Activated CD8-positive, alpha-beta T cell treated with anti-CD3 and anti-CD28 coated beads, Interleukin-2, amount 10 ng/mL, durations not matched to agents 7 days and 5 days (primary cell): ENCODE data around the gene FOXK2. TPM values are rescaled to one million over a fixed set of nuclear protein-coding genes. Genes with fewer than 3 reads are reported as not detected.
A peak's percentile ranks its signal among the peaks of the same experiment; 100 is the strongest.

Experiments used
- ATAC-seq: fragments of 150-1000 bp; cut with Tn5 transposase; one replicate; pipeline ENCODE4 v1.10.0; 2021; ENCODE audit warnings: moderate library complexity
- CTCF ChIA-PET: fragments of 350-600 bp; sonication (Branson Sonifier 250); formaldehyde crosslinking; loops from one replicate; lab custom pipeline; 2021; ENCODE audit warnings: antibody characterized with exemption; lab: Charles Lee
- POLR2A ChIA-PET: fragments of 350-600 bp; sonication (Branson Sonifier 250); formaldehyde crosslinking; loops from one replicate; lab custom pipeline; 2021; ENCODE audit warnings: antibody characterized with exemption; lab: Charles Lee
- DNase-seq: peaks from one replicate; pipeline ENCODE4 v3.0.0-alpha.2; 2020
- H3K27ac Mint-ChIP-seq: one replicate; pipeline ENCODE4 v1.8.0; 2021; ENCODE audit warnings: mild to moderate bottlenecking, mixed read lengths
- H3K27me3 Mint-ChIP-seq: one replicate; pipeline ENCODE4 v1.8.0; 2021; ENCODE audit warnings: low read depth, mixed read lengths
- H3K36me3 Mint-ChIP-seq: one replicate; pipeline ENCODE4 v1.8.0; 2021; ENCODE audit warnings: low read depth, mixed read lengths
- H3K4me1 Mint-ChIP-seq: one replicate; pipeline ENCODE4 v1.8.0; 2021; ENCODE audit warnings: low read depth, mixed read lengths
- H3K4me3 Mint-ChIP-seq: one replicate; pipeline ENCODE4 v1.8.0; 2021; ENCODE audit warnings: mild to moderate bottlenecking, mixed read lengths
- H3K9me3 Mint-ChIP-seq: one replicate; pipeline ENCODE4 v1.8.0; 2022; ENCODE audit warnings: mixed read lengths; ENCODE audit not compliant: insufficient read depth
- total RNA-seq, 2 experiments: library from RNA; stranded (reverse); gene quantifications; one replicate each; pipeline ENCODE4 v1.2.3, GENCODE V29; 2021

Gene FOXK2
- total RNA-seq, 2 experiments from 2014 or later = 62.3 to 65.3 TPM

- ATAC-seq (no peak), DNase-seq (no peak)
- H3K27me3 Mint-ChIP-seq = no peaks in the 10 kb centered on the region
- peaks cover 7% of the 10 kb centered on the region for H3K36me3 Mint-ChIP-seq
- peaks cover 16% of the 10 kb centered on the region for H3K4me1 Mint-ChIP-seq
- ChIA-PET CTCF (no interaction called here), POLR2A (no interaction called here)
- no peak overlapping the region for H3K27ac Mint-ChIP-seq
- H3K9me3 Mint-ChIP-seq = no peaks in the 10 kb centered on the region
- no peak overlapping the region for H3K4me3 Mint-ChIP-seq
Observed at GRCh38 chr17:82517230-82517865, 2.2 kb upstream of the FOXK2 start.

- peak overlapping the region; percentile 89 for H3K4me3 Mint-ChIP-seq
- ChIA-PET POLR2A (interaction anchor here (0.6 to 2.9 kb wide), 3 partner anchors 8 to 72 kb away, joined by 4 to 7 read pairs (median 4); partner anchors contain the start of gene NARF), CTCF (interaction anchor here (1.1 to 3.7 kb wide), 5 partner anchors 9 to 34 kb away, joined by 3 to 16 read pairs (median 5); no protein-coding TSS in a partner anchor)
- no peaks in the 10 kb centered on the region for H3K9me3 Mint-ChIP-seq
- no peaks in the 10 kb centered on the region for H3K27me3 Mint-ChIP-seq
- peaks cover 29% of the 10 kb centered on the region for H3K4me1 Mint-ChIP-seq
- ATAC-seq = peak; percentile 32
- DNase-seq = peak; percentile 54
- peaks cover 19% of the 10 kb centered on the region for H3K36me3 Mint-ChIP-seq
- H3K27ac Mint-ChIP-seq = peak overlapping the region; percentile 87
Observed at GRCh38 chr17:82519971-82520903, 705 bp downstream of the FOXK2 start.

GRCh38 chr17:82524540-82524939 lies 5.0 kb downstream of the FOXK2 start:
- ChIA-PET POLR2A (no interaction called here), CTCF (no interaction called here)
- peaks cover 19% of the 10 kb centered on the region for H3K36me3 Mint-ChIP-seq
- peaks cover 47% of the 10 kb centered on the region for H3K4me1 Mint-ChIP-seq
- DNase-seq (no peak), ATAC-seq (no peak)
- no peaks in the 10 kb centered on the region for H3K27me3 Mint-ChIP-seq
- H3K9me3 Mint-ChIP-seq = no peaks in the 10 kb centered on the region
- no peak overlapping the region for H3K4me3 Mint-ChIP-seq
- H3K27ac Mint-ChIP-seq = no peak overlapping the region

- POLR2A ChIA-PET = no interaction called here
- Mint-ChIP-seq H3K36me3 (peaks cover 17% of the 10 kb centered on the region), H3K27me3 (no peaks in the 10 kb centered on the region), H3K4me3 (no peak overlapping the region), H3K4me1 (peaks cover 51% of the 10 kb centered on the region), H3K9me3 (no peaks in the 10 kb centered on the region), H3K27ac (no peak overlapping the region)
- no peak for DNase-seq
- CTCF ChIA-PET = no interaction called here
- ATAC-seq = no peak
Observed at GRCh38 chr17:82525712-82526111, 6.2 kb downstream of the FOXK2 start.

GRCh38 chr17:82527898-82528297 lies 8.4 kb downstream of the FOXK2 start:
- ChIA-PET POLR2A (interaction anchor here (0.5 to 1.5 kb wide), 3 partner anchors 8 to 70 kb away, joined by 3 to 4 read pairs (median 4); partner anchors contain the start of genes FOXK2 and NARF), CTCF (interaction anchor here (1.4 kb wide), 1 partner anchor 26 kb away, joined by 6 read pairs; no protein-coding TSS in a partner anchor)
- peaks cover 45% of the 10 kb centered on the region for H3K4me1 Mint-ChIP-seq
- peaks cover 14% of the 10 kb centered on the region for H3K36me3 Mint-ChIP-seq
- H3K9me3 Mint-ChIP-seq = no peaks in the 10 kb centered on the region
- ATAC-seq = no peak
- no peak overlapping the region for H3K27ac Mint-ChIP-seq
- no peak overlapping the region for H3K4me3 Mint-ChIP-seq
- H3K27me3 Mint-ChIP-seq = no peaks in the 10 kb centered on the region
- no peak for DNase-seq

- no peak overlapping the region for H3K4me3 Mint-ChIP-seq
- ATAC-seq (peak; percentile 70), DNase-seq (peak; percentile 45)
- POLR2A ChIA-PET = interaction anchor here (0.5 to 1.5 kb wide), 3 partner anchors 9 to 71 kb away, joined by 3 to 4 read pairs (median 4); partner anchors contain the start of genes FOXK2 and NARF
- H3K27ac Mint-ChIP-seq = peak overlapping the region; percentile 5
- H3K9me3 Mint-ChIP-seq = no peaks in the 10 kb centered on the region
- H3K27me3 Mint-ChIP-seq = no peaks in the 10 kb centered on the region
- peaks cover 11% of the 10 kb centered on the region for H3K36me3 Mint-ChIP-seq
- peaks cover 42% of the 10 kb centered on the region for H3K4me1 Mint-ChIP-seq
- CTCF ChIA-PET = interaction anchor here (1.7 kb wide), 1 partner anchor 8 kb away, joined by 5 read pairs; no protein-coding TSS in a partner anchor
Observed at GRCh38 chr17:82528484-82529265, 9.1 kb downstream of the FOXK2 start.

- ATAC-seq (no peak), DNase-seq (no peak)
- Mint-ChIP-seq H3K9me3 (no peaks in the 10 kb centered on the region), H3K36me3 (peaks cover 6% of the 10 kb centered on the region), H3K27ac (no peak overlapping the region), H3K27me3 (no peaks in the 10 kb centered on the region), H3K4me1 (peaks cover 48% of the 10 kb centered on the region), H3K4me3 (no peak overlapping the region)
- POLR2A ChIA-PET = no interaction called here
- CTCF ChIA-PET = interaction anchor here (0.9 to 1.7 kb wide), 3 partner anchors 8 to 10 kb away, joined by 3 to 5 read pairs (median 3); partner anchors contain the start of gene FOXK2
Observed at GRCh38 chr17:82529914-82530300, 10.4 kb downstream of the FOXK2 start.

GRCh38 chr17:82531431-82531881 lies 11.9 kb downstream of the FOXK2 start:
- peak overlapping the region; percentile 54 for H3K27ac Mint-ChIP-seq
- peaks cover 6% of the 10 kb centered on the region for H3K36me3 Mint-ChIP-seq
- no peak for DNase-seq
- no peaks in the 10 kb centered on the region for H3K9me3 Mint-ChIP-seq
- CTCF ChIA-PET = interaction anchor here (1.5 kb wide), 1 partner anchor 20 kb away, joined by 8 read pairs; no protein-coding TSS in a partner anchor
- ATAC-seq = no peak
- no peak overlapping the region for H3K4me3 Mint-ChIP-seq
- no peaks in the 10 kb centered on the region for H3K27me3 Mint-ChIP-seq
- H3K4me1 Mint-ChIP-seq = peaks cover 56% of the 10 kb centered on the region
- POLR2A ChIA-PET = no interaction called here

GRCh38 chr17:82534401-82534812 lies 14.9 kb downstream of the FOXK2 start:
- H3K36me3 Mint-ChIP-seq = peaks cover 6% of the 10 kb centered on the region
- ChIA-PET CTCF (interaction anchor here (2.2 to 3.0 kb wide), 2 partner anchors 17 to 20 kb away, joined by 6 to 21 read pairs; no protein-coding TSS in a partner anchor), POLR2A (no interaction called here)
- no peak for DNase-seq
- H3K4me1 Mint-ChIP-seq = peaks cover 42% of the 10 kb centered on the region
- H3K27ac Mint-ChIP-seq = peak overlapping the region; percentile 36
- H3K4me3 Mint-ChIP-seq = no peak overlapping the region
- H3K9me3 Mint-ChIP-seq = no peaks in the 10 kb centered on the region
- ATAC-seq = no peak
- no peaks in the 10 kb centered on the region for H3K27me3 Mint-ChIP-seq

- CTCF ChIA-PET = interaction anchor here (0.8 to 3.0 kb wide), 5 partner anchors 8 to 17 kb away, joined by 3 to 21 read pairs (median 6); partner anchors contain the start of gene FOXK2
- H3K4me3 Mint-ChIP-seq = no peak overlapping the region
Observed at GRCh38 chr17:82536512-82537201, 17.1 kb downstream of the FOXK2 start.

More at GRCh38 chr17:82536512-82537201, 17.1 kb downstream of the FOXK2 start:
- Mint-ChIP-seq H3K27ac (peak overlapping the region; percentile 30), H3K9me3 (no peaks in the 10 kb centered on the region), H3K4me1 (peaks cover 28% of the 10 kb centered on the region), H3K36me3 (no peaks in the 10 kb centered on the region), H3K27me3 (no peaks in the 10 kb centered on the region)
- ATAC-seq (no peak), DNase-seq (no peak)
- POLR2A ChIA-PET = no interaction called here
